Esophagus (tissue), 2 donors: ENCODE results near the gene PLEKHG4B. TPM values are rescaled to one million over a fixed set of nuclear protein-coding genes. Genes with fewer than 3 reads are reported as not detected.

Experiments used
- H3K27ac ChIP-seq, 2 donors: one replicate each; pipeline ENCODE4 v1.5.1; 2013; ENCODE audit warnings: low read depth in 2 of 2, mild to moderate bottlenecking in 2 of 2, inconsistent platforms in 1 of 2, low read length in 1 of 2, moderate library complexity in 1 of 2
- H3K27me3 ChIP-seq, 2 donors: one replicate each; pipeline ENCODE4 v1.6.1; 2013; ENCODE audit warnings: low read length in 2 of 2, control low read depth in 1 of 2, mild to moderate bottlenecking in 1 of 2; ENCODE audit not compliant: insufficient read depth in 2 of 2, control insufficient read depth in 1 of 2
- H3K36me3 ChIP-seq, 2 donors: one replicate each; pipeline ENCODE4 v1.6.1; 2013; ENCODE audit warnings: low read length in 1 of 2; ENCODE audit not compliant: control insufficient read depth in 2 of 2, insufficient read depth in 2 of 2
- H3K4me1 ChIP-seq, 2 donors: one replicate each; pipeline ENCODE4 v1.6.1; 2013; ENCODE audit warnings: low read length in 1 of 2; ENCODE audit not compliant: control insufficient read depth in 2 of 2, insufficient read depth in 2 of 2
- H3K4me3 ChIP-seq, 2 donors: one replicate each; pipeline ENCODE4 v1.5.1; 2013; ENCODE audit warnings: low read length in 2 of 2, mild to moderate bottlenecking in 2 of 2, low read depth in 1 of 2, moderate library complexity in 1 of 2
- H3K9me3 ChIP-seq, 2 donors: one replicate each; pipeline ENCODE4 v1.6.1; 2013; ENCODE audit warnings: mild to moderate bottlenecking in 2 of 2, low read depth in 1 of 2, low read length in 1 of 2, moderate library complexity in 1 of 2; ENCODE audit not compliant: control insufficient read depth in 2 of 2, insufficient read depth in 1 of 2
- WGBS, 2 donors: extraction: QIAGEN DNeasy Blood & Tissue Kit; methylation state at CpG; one replicate each; pipeline ENCODE4 v1.1.7; 2013; 5-methylcytosine and 5-hydroxymethylcytosine counted together
- polyA plus RNA-seq, 2 donors: library from polyadenylated mRNA; stranded (reverse); fragments of 200-250 nt; gene quantifications; one replicate each; pipeline ENCODE4 v1.2.3, GENCODE V29; 2013
- donor health status: healthy with polysubstance abuse.
- donor health status: Bipolar disorder and iron deficiency.

Gene PLEKHG4B
- polyA plus RNA-seq, 2 donors: 0.16 to 0.53 TPM

GRCh38 chr5:82097-82496 is 9.9 kb upstream of the PLEKHG4B start:
- Histone ChIP-seq H3K4me3 (no peak overlapping the region), H3K4me1 (no peaks in the 10 kb centered on the region), H3K27ac (no peak overlapping the region)

DNA sequence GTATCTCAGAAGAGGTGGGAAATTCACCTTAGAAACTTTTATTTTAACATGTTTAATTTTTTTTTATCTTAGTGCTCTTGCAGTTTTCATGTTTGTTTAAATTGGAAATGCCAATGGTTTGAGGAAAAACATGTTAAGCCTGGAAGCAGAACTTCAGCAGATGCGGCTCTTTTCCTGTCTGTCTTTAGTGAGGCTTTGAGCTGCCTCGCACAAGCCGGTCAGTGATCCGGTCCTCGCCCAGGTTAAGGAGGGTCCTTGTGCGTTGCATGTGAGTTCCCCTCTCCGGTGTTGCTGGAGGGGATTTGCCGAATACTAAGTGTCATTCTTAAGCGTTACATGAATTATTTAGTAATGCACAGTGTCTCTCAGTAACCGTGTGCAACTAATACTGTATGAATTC is 9.4 kb upstream of the PLEKHG4B start:
- no peaks in the 10 kb centered on the region for H3K4me1 ChIP-seq
- no peak overlapping the region for H3K27ac ChIP-seq
- no peak overlapping the region for H3K4me3 ChIP-seq
- H3K36me3 ChIP-seq: no peaks in the 10 kb centered on the region
- 39 to 50% methylated on average over 10 of the region's 10 CpGs for WGBS, 2 donors
- no peaks in the 10 kb centered on the region for H3K27me3 ChIP-seq
- no peaks in the 10 kb centered on the region for H3K9me3 ChIP-seq

More at GRCh38 chr5:82097-82496, 9.9 kb upstream of the PLEKHG4B start:
- H3K9me3 ChIP-seq: no peaks in the 10 kb centered on the region
- H3K27me3 ChIP-seq: no peaks in the 10 kb centered on the region
- WGBS, 2 donors: 21 to 32% methylated on average over 9 of the region's 9 CpGs
- no peaks in the 10 kb centered on the region for H3K36me3 ChIP-seq

GRCh38 chr5:83029-83428 is 8.9 kb upstream of the PLEKHG4B start:
- no peaks in the 10 kb centered on the region for H3K4me1 ChIP-seq
- no peaks in the 10 kb centered on the region for H3K9me3 ChIP-seq
- H3K4me3 ChIP-seq: no peak overlapping the region
- H3K27ac ChIP-seq: no peak overlapping the region
- no peaks in the 10 kb centered on the region for H3K36me3 ChIP-seq
- no peaks in the 10 kb centered on the region for H3K27me3 ChIP-seq
- WGBS, 2 donors: 74 to 84% methylated on average over 6 to 13 of the region's 13 CpGs

GRCh38 chr5:85334-85995 is 6.5 kb upstream of the PLEKHG4B start:
- WGBS, 2 donors: 85 to 89% methylated on average over 20 to 22 of the region's 22 CpGs

DNA sequence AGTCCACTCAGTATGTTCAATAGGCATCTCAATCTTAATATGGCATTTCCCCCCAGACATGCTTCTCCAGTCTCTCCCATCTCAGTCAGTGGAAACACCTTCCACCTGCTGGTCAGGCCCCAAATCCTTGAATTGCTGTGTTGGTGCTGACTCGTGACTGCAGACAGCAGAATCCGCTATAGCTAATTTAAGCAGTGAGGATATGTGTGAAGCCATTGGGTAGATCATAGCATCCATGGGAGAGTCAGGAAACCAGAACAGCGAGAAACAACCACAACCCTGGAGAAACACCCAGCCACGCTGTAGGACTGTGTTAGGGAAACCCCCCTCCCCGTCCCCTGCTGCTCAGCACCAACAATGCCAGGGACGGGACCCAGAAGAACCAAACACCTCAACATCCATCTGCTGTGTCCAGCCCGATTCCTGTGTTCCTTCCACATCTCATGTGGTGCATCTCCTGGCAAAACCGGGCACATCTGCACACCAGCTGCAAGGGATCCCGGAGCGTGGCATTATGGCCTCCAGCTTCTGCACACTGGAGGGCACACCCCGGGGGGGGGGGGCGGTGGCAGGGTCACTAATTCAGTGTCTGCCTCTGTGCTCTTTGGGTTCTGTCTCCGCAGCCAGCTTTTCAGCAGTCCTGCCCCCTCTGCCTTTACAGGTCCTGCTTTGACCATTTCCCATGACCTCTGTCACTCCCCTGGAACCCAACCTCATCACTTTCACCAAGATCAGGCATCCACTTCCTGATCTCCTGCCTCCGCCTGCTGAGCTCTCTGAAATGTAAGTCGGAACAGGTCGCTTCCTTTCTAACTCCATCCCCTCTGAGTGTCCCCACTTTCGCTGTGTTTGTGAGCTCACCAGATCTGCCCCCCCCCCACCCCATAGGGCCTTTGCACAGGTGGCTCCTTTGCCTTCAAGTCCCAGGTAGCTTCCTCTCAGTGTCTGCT is 2.4 kb upstream of the PLEKHG4B start:
- Histone ChIP-seq H3K27me3 (peaks cover 4 to 5% of the 10 kb centered on the region in 2 donors), H3K4me1 (peaks cover 0 to 2% of the 10 kb centered on the region in 2 donors), H3K36me3 (no peaks in the 10 kb centered on the region), H3K27ac (no peak overlapping the region), H3K4me3 (no peak overlapping the region), H3K9me3 (no peaks in the 10 kb centered on the region)
- WGBS, 2 donors: 83 to 86% methylated on average over 16 to 17 of the region's 17 CpGs

More at GRCh38 chr5:85334-85995, 6.5 kb upstream of the PLEKHG4B start:
- no peaks in the 10 kb centered on the region for H3K4me1 ChIP-seq
- no peaks in the 10 kb centered on the region for H3K9me3 ChIP-seq
- H3K36me3 ChIP-seq: no peaks in the 10 kb centered on the region
- H3K27me3 ChIP-seq: no peaks in the 10 kb centered on the region
- no peak overlapping the region for H3K4me3 ChIP-seq
- no peak overlapping the region for H3K27ac ChIP-seq

DNA sequence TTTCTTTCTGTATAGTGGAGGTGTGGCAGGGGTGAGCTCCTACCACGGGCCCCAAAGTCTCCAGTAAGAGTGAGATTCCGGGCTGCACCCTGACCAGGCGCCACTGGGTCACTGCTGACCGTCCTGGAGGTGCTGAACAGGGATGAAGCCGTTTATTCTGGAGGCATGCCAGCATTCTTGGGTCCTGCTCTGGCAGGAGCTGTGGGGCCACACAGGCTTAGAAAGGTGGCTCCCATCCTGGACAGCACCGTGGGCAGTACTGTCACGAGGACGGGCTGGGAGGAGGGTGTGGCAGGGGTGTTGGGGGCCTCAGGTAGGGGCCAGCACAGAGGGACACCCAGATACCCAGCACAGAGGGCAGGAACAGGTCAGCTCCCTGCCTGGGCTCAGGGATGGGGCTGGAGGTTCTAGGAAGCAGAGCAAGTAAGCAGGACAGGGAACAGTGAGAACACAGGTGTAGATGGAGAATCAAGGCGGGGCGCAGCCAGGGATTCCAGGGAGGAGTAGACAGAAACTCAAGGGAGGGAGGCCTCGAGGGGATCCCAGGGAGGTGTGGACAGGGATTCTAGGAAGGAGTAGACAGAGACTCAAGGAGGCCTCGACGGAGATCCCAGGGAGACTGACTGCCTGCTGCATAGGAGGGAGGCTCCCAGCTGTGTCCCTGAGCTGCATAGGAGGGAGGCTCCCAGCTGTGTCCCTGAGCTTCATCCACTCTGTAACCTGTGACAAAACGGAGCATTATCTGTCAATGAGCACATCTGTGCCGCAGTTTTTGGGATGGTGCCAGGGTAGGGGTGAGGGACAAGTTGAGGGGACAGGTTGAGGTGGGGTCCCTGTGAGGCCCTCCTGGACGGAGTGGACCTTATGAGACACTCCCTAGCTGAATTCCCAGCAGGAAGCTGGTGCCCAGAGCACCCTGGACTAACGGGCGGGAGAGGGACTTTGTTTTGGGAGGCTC is 1.1 kb upstream of the PLEKHG4B start:
- peaks cover 0 to 2% of the 10 kb centered on the region in 2 donors for H3K9me3 ChIP-seq
- no peaks in the 10 kb centered on the region for H3K36me3 ChIP-seq
- H3K27ac ChIP-seq: no peak overlapping the region
- WGBS, 2 donors: 52 to 53% methylated on average over 18 of the region's 18 CpGs
- H3K27me3 ChIP-seq: peaks cover 4 to 5% of the 10 kb centered on the region in 2 donors
- H3K4me3 ChIP-seq: no peak overlapping the region
- H3K4me1 ChIP-seq: peaks cover 0 to 2% of the 10 kb centered on the region in 2 donors

DNA sequence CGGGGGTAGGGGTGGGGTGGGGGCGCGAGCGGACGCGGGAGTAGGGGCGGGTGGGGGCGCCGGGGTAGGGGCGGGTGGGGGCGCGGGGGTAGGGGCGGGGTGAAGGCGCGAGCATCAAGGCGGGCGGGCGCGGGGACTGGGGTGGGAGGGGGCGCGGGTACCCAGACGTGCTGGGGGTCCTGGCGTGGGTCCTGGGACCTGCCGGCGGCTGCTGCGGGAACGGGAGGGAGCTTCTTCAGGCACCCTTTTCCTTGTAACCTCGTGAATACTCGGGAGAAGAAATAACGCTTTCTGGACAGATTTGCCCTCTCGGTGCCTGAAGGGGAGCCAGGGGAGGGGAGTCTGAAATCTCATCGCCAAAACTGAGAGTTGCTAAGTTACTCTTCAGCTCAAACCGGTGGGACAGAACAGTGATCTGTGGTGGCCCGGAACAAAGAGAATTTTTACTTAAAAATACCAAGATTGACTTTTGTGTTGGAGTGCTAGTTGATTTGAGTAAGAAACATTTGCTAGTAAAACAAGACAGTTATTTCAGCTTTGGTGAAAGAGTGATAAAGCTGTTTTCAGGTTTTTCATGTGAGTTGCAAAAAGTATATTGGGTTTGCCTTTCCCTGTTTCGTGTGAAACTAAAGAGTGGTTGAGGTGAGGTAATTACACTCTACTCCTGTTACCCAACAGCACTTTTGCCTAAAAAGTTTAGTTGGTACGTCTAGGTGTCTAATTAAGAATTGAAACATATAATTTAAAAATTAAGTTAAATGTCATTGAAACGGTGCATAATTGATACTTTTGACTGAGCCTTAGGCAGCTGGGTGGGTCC is 643 bp downstream of the PLEKHG4B start:
- 12 to 16% methylated on average over 18 to 33 of the region's 37 CpGs for WGBS, 2 donors
- H3K36me3 ChIP-seq: no peaks in the 10 kb centered on the region
- peaks cover 0 to 2% of the 10 kb centered on the region in 2 donors for H3K9me3 ChIP-seq
- peaks cover 4 to 5% of the 10 kb centered on the region in 2 donors for H3K27me3 ChIP-seq
- no peak overlapping the region for H3K27ac ChIP-seq
- H3K4me1 ChIP-seq: peaks cover 0 to 2% of the 10 kb centered on the region in 2 donors
- no peak overlapping the region for H3K4me3 ChIP-seq

DNA sequence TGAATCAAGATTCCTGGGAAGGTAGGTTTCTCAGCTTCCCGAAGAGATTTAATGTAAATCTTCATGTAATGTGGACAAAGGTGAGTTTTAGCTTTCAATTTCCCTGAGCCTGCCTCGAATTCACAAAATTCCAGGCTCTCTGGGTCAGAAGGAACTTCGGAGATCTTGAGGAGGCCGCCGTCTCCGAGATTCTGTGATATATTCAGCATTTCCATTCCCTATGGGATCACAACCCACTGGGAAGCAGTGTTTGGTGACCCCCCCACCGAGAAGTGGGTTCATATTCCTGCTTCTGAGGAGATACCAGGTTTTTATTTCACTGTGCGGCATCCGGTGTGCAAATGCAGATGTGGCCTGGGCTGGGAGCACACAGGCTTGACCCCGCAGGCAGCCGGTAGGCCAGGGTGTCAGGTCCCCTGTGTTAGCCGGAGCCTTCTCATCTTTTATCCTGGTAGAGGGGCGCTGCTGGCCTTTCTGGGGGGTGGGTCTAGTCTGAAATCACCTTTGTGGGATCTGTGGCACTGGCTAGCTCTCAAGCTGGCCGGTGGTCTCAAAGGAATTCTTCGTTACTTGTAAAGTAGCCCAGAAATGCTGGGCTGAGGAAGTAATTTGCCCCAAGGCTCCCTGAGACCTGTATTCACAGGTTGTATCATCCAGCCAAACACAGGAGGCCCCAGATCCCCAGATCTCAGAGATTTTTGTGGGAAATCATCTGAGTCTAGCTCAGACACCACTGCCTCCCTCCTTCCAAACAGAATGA is 1.4 kb downstream of the PLEKHG4B start:
- WGBS, 2 donors: 90% methylated on average over 15 of the region's 15 CpGs
- Histone ChIP-seq H3K4me3 (no peak overlapping the region), H3K36me3 (no peaks in the 10 kb centered on the region), H3K4me1 (peaks cover 0 to 2% of the 10 kb centered on the region in 2 donors), H3K9me3 (peaks cover 0 to 2% of the 10 kb centered on the region in 2 donors), H3K27ac (no peak overlapping the region), H3K27me3 (peaks cover 4 to 5% of the 10 kb centered on the region in 2 donors)
